Stimulated activated naive CD4-positive, alpha-beta T cell treated with Interleukin-2 at 50 U/mL for 16 hours (primary cell): Measurements from ENCODE around the gene VPS33A.
"Not testable (repeated sequence)": the region's sequence is repeated elsewhere in the genome, so short reads cannot be mapped to it uniquely, and the experiment has no call there.

Source experiments
- DNase-seq: peaks from one replicate; lab custom pipeline; 2025; lab: John Stamatoyannopoulos, UW

VPS33A gene

GRCh38 chr12:122204167-122205052 lies 61.9 kb downstream of the VPS33A start:
- no peak for DNase-seq

DNA sequence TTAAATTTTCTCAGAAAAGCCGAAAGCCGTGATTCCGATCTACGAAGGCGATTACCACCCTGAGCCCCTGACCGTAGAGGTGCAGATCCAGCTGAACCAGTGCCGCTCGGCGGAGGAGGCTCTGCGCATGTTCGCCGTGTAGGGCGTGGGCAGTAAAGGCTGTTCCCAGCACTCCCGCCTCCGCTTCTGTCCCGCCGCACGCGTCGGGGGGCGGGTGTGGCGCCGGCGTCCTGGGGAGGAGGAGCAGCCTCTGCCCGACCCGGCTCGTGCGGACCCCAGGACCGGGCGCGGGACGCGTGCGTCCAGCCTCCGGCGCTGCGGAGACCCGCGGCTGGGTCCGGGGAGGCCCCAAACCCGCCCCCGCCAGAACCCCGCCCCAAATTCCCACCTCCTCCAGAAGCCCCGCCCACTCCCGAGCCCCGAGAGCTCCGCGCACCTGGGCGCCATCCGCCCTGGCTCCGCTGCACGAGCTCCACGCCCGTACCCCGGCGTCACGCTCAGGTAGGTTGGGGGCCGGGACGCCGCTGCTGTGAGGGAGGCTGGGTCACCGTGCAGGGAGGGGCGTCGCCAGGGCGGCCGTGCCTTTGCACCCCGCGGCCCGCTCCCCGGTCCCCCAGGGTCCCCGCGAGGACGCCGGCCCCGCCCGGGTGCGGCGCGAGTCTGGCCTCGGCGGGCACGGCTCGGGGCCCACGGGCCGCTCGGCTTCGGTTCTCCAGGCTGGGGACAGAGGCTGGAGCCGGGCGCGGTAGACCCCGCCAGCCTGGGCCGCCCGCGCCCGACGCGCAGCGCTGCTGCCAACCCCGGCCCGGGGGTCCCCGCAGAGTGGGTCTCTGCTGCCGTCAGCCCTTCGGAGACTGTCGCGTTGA lies 62.8 kb downstream of the VPS33A start, which contains the start of gene B3GNT4:
TSS of gene B3GNT4 (plus strand) at position 409 of the 866 bp plus-strand sequence. CDS start 910 bp downstream, outside the sequence.
- peak; percentile 73 for DNase-seq

DNA sequence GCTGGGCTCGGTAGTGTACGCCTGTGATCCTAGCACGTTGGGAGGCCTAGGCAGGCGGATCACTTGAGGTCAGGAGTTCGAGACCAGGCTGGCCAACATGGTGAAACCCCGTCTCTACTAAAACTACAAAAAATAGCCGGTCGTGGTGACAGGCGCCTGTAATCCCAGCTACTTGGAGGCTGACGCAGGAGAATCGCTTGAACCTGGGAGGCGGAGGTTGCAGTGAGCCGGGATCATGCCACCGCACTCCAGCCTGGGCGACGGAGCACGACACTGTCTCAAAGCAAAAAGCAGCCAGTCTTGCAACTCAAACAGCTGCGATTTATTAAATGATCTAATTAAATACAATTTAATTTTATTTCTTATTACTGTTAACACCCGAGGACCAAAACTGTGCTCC lies 63.5 kb downstream of the VPS33A start:
- not testable (repeated sequence) for DNase-seq

DNA sequence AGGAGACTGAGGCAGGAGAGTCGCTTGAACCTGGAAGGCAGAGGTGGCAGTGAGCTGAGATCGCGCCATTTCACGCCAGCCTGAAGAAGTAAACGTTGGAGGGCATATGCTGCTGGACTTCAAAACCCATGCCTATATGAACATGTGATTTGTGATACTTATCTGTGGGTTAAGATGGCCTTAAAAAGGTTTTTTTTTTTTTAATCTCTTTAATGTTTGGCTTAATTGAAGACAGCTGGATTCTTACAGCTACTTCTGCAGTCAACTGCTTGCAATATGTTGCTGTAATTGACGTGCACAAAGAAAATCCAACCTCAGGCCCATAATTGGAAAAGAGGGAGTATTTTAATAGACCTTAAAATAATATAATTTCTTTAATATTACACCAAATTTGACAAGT lies 64.3 kb downstream of the VPS33A start:
- no peak for DNase-seq

GRCh38 chr12:122201381-122201780 lies 64.9 kb downstream of the VPS33A start:
- DNase-seq: no peak

- no peak for DNase-seq
These were observed 65.6 kb downstream of the VPS33A start for GRCh38 chr12:122200541-122201175.

- no peak for DNase-seq
These were observed 66.6 kb downstream of the VPS33A start for GRCh38 chr12:122199484-122200355.

DNA sequence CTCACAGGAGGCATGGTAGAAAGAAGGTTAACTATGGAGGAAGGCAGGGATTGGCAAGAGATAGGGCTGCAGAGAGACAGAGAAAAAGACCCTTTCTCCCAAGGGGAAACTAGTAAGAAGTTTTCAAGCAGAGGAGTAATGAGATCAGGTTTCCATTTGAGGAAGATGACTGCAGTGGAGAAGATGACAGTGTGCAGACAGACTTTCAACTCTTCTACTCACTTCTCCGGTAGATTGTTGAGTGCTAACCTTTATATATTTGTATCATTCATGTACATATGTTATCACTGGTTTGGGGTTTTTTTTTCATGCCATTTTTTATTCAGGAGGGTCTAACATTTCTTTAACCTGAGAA lies 68.7 kb downstream of the VPS33A start:
- DNase-seq: no peak

DNA sequence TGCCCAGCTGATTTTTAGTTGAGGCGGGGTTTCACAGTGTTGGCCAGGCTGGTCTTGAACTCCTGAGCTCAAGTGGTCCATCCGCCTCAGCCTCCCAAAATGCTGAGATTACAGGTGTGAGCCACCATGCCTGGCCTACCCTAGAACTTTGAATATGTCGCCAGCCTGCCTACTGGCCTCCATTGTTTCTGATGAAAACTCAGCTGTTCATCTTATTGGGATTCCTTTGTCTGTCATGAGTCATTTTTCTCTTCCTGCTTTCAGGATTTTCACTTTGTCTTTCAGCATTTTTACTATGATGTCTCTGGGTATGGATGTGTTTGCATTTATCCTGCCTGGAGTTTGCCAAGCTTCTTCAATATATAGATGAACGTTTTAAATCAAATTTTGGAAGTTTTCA lies 70.9 kb downstream of the VPS33A start:
- no peak for DNase-seq

- DNase-seq: no peak
These were observed 71.5 kb downstream of the VPS33A start for GRCh38 chr12:122194804-122195203.

DNA sequence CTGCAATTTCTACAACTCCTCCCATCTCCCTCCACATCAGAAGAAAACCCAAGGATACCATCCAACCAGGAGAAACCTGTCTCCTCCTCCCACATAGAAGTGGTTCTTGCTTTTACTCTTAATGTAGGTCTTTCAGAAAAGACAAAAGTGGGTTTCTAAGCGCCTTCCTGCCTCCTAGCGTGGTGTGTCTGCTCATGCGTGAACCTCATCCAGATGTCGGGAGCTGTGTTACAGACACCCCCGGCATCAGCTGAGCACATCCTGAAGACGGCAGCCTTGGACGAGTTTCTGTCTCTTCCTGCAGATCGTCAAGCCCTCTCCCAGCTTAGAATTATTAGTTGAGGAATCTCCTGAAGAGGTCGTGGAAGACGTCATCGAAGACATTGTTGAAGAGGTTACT lies 73.9 kb downstream of the VPS33A start:
- no peak for DNase-seq

- DNase-seq: peak; percentile 56
These were observed 75.2 kb downstream of the VPS33A start for GRCh38 chr12:122190842-122191668.

- DNase-seq: no peak
These were observed 76.4 kb downstream of the VPS33A start for GRCh38 chr12:122189626-122190475.

DNA sequence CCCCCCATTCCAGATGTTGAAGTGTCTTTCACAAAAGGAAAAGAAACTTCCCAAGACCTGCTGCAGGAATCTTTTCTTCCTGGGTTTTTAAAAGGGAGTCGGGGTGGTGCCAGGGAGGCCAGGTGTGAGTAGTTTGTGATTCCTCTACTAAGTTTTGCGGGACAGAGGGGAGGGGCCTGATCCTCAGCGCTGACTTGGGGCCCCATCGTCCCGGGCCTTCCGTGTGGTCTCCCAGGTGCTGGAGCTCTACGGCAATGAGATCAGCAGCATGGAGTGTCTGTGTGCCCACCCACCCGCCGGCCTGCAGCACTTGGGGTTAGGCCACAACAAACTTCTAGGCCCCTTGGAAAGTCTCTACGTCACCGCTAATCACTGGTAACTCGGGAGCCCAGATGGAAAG lies 78.8 kb downstream of the VPS33A start:
- no peak for DNase-seq

DNA sequence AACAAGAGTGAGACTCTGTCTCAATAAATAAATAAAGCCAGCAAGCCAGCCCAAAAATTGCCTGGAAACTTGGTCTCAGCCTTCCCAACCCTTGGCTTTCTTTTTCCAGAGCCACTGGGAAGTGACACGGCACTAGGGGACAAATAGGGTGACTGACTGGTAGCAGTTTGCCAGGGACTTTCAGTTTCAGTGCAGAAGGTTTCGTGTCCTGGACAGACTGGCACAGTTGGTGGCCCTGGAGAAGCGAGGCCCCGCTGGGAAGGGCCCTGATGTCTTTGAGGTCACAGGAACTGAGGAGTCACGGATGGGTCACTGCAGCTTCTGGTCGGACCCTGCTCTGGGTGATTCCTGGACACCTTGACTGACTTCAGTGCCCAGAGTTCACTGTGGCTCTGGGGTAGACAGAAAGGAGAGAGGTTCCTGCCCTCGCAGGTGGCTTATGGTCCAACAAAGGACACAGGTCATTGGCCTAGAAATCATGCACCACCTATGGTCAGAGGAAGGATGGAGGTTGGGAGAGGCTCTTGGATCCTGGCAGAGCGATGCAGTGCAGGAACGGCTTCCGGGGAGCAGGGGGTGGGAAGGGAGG lies 80.7 kb downstream of the VPS33A start:
- no peak for DNase-seq

- DNase-seq: no peak
These were observed 81.2 kb downstream of the VPS33A start for GRCh38 chr12:122185079-122185478.

DNA sequence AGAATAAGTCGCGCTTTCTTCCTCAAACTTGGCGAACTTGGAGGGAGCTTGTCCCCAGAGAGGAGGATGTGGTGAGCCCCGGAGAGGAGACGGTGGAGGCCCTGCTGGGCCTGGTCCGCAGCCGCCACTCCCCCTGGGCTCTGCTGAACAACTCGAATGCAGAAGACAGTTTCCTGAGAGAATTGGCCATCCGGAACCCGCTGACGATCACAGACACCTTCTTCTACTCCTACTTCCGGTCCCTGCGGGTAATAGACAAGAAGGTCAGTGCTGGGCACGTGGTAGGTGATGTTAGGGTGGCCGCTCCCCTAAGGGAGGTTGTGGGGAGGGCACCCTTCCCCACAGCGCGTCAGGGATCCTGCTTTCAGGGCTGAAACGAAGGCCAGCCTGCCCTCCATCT lies 81.8 kb downstream of the VPS33A start:
- DNase-seq: no peak

DNA sequence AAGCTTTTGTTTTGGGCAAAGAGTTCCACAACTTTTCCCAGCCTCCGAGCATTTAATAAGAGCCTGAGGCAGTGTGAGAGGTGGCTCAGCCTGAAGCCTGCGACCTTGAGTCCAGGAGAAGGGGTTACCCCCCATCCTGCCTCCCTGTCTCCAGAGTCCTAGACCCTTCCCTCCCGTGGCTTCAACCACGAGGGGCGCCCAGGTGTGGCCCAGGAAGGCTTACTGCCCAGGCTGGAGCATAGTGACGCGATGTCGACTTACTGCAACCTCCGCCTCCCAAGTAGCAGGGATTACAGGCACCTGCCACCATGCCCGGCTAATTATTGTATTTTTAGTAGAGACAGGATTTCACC lies 82.7 kb downstream of the VPS33A start:
- no peak for DNase-seq

DNA sequence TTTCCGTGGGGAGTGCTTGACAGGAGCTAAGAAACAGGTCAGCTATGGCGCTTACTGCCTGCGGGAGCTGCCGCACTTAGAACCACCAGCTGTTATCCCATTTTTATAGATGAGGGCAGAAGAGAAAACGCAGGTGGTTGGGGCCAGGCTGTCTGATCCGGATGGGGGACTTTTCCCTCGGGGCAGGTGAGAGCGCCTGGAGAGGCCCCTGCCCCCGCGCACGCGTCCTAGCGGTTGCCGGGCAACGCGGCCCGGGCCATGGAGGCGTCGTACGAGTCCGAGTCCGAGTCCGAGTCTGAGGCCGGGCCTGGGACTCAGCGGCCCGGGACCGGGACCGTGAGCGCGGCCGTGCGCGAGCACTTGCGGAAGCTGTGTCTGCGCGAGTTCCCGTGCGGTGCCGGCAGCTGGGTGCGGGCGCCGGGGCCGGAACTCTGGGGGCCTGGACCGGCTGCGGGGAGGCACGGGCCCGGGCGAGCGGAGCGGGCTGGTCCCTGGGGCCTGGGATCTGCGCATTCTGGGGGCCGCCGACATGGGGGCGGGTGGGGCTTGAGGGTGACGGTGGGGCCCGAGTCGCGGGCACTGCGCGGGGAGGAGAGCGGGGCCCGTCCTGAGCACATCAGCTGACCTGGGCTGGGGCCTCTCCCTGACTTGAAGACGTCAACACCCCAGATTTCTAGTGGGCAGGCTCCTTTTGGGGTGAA lies 83.3 kb downstream of the VPS33A start, which contains the start of gene LRRC43:
TSS of gene LRRC43 (plus strand) at position 237 of the 701 bp plus-strand sequence. CDS start at position 259, 22 bp downstream.
- DNase-seq: no peak
